Measurements from ENCODE around the gene SLC19A1. TPM values are rescaled to one million over a fixed set of nuclear protein-coding genes. Genes with fewer than 3 reads are reported as not detected.

SLC19A1 gene
- total RNA-seq, 3 donors from 2014 or later, result 12.6 to 22.8 (median 12.7) TPM

- no peaks in the 10 kb centered on the region for H3K36me3 ChIP-seq (ENCODE audit: low read depth)
- intact Hi-C loops (cut with DNase I, micrococcal nuclease), result no loop called here
- no peak overlapping the region for H3K4me3 ChIP-seq
- H3K4me1 ChIP-seq (ENCODE audit: low read depth), result no peaks in the 10 kb centered on the region
- DNase-seq (peak in 1 of 3 donors; percentile 40), ATAC-seq (no peak)
- no peaks in the 10 kb centered on the region for H3K9me3 ChIP-seq
- TF ChIP-seq CTCF (IDR thresholded peaks at IDR 0.05), result no peak
These were observed 82.2 kb downstream of the SLC19A1 start for GRCh38 chr21:45460011-45460565.

GRCh38 chr21:45459171-45460010 lies 82.8 kb downstream of the SLC19A1 start:
- no peaks in the 10 kb centered on the region for H3K9me3 ChIP-seq
- TF ChIP-seq CTCF (IDR thresholded peaks at IDR 0.05), result no peak
- intact Hi-C loops (cut with DNase I, micrococcal nuclease), result no loop called here
- H3K4me3 ChIP-seq, result no peak overlapping the region
- ATAC-seq (no peak), DNase-seq (peak in 1 of 3 donors; percentile 33)
- H3K4me1 ChIP-seq (ENCODE audit: low read depth), result no peaks in the 10 kb centered on the region
- no peaks in the 10 kb centered on the region for H3K36me3 ChIP-seq (ENCODE audit: low read depth)

- intact Hi-C loops (cut with DNase I, micrococcal nuclease), result no loop called here
- ATAC-seq (no peak), DNase-seq (peak in 1 of 3 donors; percentile 31)
- H3K9me3 ChIP-seq, result no peaks in the 10 kb centered on the region
- TF ChIP-seq CTCF (IDR thresholded peaks at IDR 0.05), result no peak
- H3K4me3 ChIP-seq, result no peak overlapping the region
- no peaks in the 10 kb centered on the region for H3K4me1 ChIP-seq (ENCODE audit: low read depth)
- no peaks in the 10 kb centered on the region for H3K36me3 ChIP-seq (ENCODE audit: low read depth)
These were observed 83.7 kb downstream of the SLC19A1 start for GRCh38 chr21:45458281-45459170.

GRCh38 chr21:45457832-45458172 lies 84.4 kb downstream of the SLC19A1 start:
- intact Hi-C loops (cut with DNase I, micrococcal nuclease), result no loop called here
- Histone ChIP-seq H3K4me1 (ENCODE audit: low read depth) (no peaks in the 10 kb centered on the region), H3K9me3 (no peaks in the 10 kb centered on the region), H3K4me3 (no peak overlapping the region), H3K36me3 (ENCODE audit: low read depth) (no peaks in the 10 kb centered on the region)
- no peak for ATAC-seq
- TF ChIP-seq CTCF (IDR thresholded peaks at IDR 0.05), result no peak
- DNase-seq, result peak in 1 of 3 donors; percentile 17

- no peak for ATAC-seq
- H3K4me1 ChIP-seq (ENCODE audit: low read depth), result no peaks in the 10 kb centered on the region
- no peak for TF ChIP-seq CTCF (IDR thresholded peaks at IDR 0.05)
- H3K4me3 ChIP-seq, result no peak overlapping the region
- no peaks in the 10 kb centered on the region for H3K36me3 ChIP-seq (ENCODE audit: low read depth)
- DNase-seq, result peak in 1 of 3 donors; percentile 40
- H3K9me3 ChIP-seq, result no peaks in the 10 kb centered on the region
- intact Hi-C loops (cut with DNase I, micrococcal nuclease), result no loop called here
These were observed 84.9 kb downstream of the SLC19A1 start for GRCh38 chr21:45457161-45457831.

Data from mucosa of descending colon (tissue), 3 donors.